Measurements from ENCODE around the gene PCDHGB3. TPM values are rescaled to one million over a fixed set of nuclear protein-coding genes. Genes with fewer than 3 reads are reported as not detected.

The PCDHGB3 gene
- polyA plus RNA-seq, 1 of the 3 experiments (the other 2 are of a cell fraction): 0.53 TPM

GRCh38 chr5:141421489-141421855 is 51.4 kb downstream of the PCDHGB3 start (continued):
- TF ChIP-seq TEAD4 (IDR thresholded peaks at IDR 0.05; ENCODE audit: borderline replicate concordance, insufficient read depth) (no peak), MAX (IDR thresholded peaks at IDR 0.05; ENCODE audit: low read depth) (no peak), NRF1 (IDR thresholded peaks at IDR 0.05; ENCODE audit: low read depth, low read length) (no peak), USF1 (IDR thresholded peaks at IDR 0.05; ENCODE audit: borderline replicate concordance, low read depth) (no peak), REST (IDR thresholded peaks at IDR 0.05; ENCODE audit: low read depth, low read length) (no peak), RXRA (IDR thresholded peaks at IDR 0.05; ENCODE audit: borderline replicate concordance, low read depth) (no peak)

Other genes starting within 250 kb of the PCDHGB3 start
- 0.36 and 0.51 TPM in 2 replicates for gene PCDHB4, start 248.4 kb upstream of the PCDHGB3 start, polyA plus RNA-seq (2012; rRNA removed)
- 0.08 and 0.10 TPM in 2 replicates for gene PCDHB5, start 235.0 kb upstream of the PCDHGB3 start, polyA plus RNA-seq (2012; rRNA removed)
- gene PCDHB6, start 220.2 kb upstream of the PCDHGB3 start, polyA plus RNA-seq (2012; rRNA removed): 3.9 and 5.0 TPM in 2 replicates
- gene PCDHB7, start 197.6 kb upstream of the PCDHGB3 start, polyA plus RNA-seq (2012; rRNA removed): 1.5 and 1.7 TPM in 2 replicates
- 3.0 and 3.4 TPM in 2 replicates for gene PCDHB8, start 192.5 kb upstream of the PCDHGB3 start, polyA plus RNA-seq (2012; rRNA removed)
- gene PCDHB16, start 187.9 kb upstream of the PCDHGB3 start, polyA plus RNA-seq (2012; rRNA removed): 2.3 and 2.7 TPM in 2 replicates
- 1.4 and 2.4 TPM in 2 replicates for gene PCDHB9, start 183.1 kb upstream of the PCDHGB3 start, polyA plus RNA-seq (2012; rRNA removed)
- gene PCDHB10, start 177.9 kb upstream of the PCDHGB3 start, polyA plus RNA-seq (2012; rRNA removed): 1.4 and 1.5 TPM in 2 replicates
- 0.41 and 0.61 TPM in 2 replicates for gene PCDHB11, start 170.6 kb upstream of the PCDHGB3 start, polyA plus RNA-seq (2012; rRNA removed)
- gene PCDHB12, start 161.5 kb upstream of the PCDHGB3 start, polyA plus RNA-seq (2012; rRNA removed): 1.9 and 2.0 TPM in 2 replicates
- gene PCDHB13, start 156.3 kb upstream of the PCDHGB3 start, polyA plus RNA-seq (2012; rRNA removed): 0.85 and 0.88 TPM in 2 replicates
- 9.7 and 10.6 TPM in 2 replicates for gene PCDHB14, start 146.9 kb upstream of the PCDHGB3 start, polyA plus RNA-seq (2012; rRNA removed)
- 0.99 and 1.3 TPM in 2 replicates for gene PCDHB15, start 124.8 kb upstream of the PCDHGB3 start, polyA plus RNA-seq (2012; rRNA removed)
- not detected in 2 replicates for gene SLC25A2, start 66.2 kb upstream of the PCDHGB3 start, polyA plus RNA-seq (2012; rRNA removed)
- 30.6 and 38.7 TPM in 2 replicates for gene TAF7, start 49.5 kb upstream of the PCDHGB3 start, polyA plus RNA-seq (2012; rRNA removed)
- gene PCDHGA1, start 39.7 kb upstream of the PCDHGB3 start, polyA plus RNA-seq (2012; rRNA removed): 1.2 and 1.6 TPM in 2 replicates
- 1.4 and 1.5 TPM in 2 replicates for gene PCDHGA2, start 31.5 kb upstream of the PCDHGB3 start, polyA plus RNA-seq (2012; rRNA removed)
- 0.33 and 0.45 TPM in 2 replicates for gene PCDHGA3, start 26.4 kb upstream of the PCDHGB3 start, polyA plus RNA-seq (2012; rRNA removed)
- 0.63 and 0.77 TPM in 2 replicates for gene PCDHGB1, start 20.1 kb upstream of the PCDHGB3 start, polyA plus RNA-seq (2012; rRNA removed)
- 1.8 and 2.2 TPM in 2 replicates for gene PCDHGA4, start 15.2 kb upstream of the PCDHGB3 start, polyA plus RNA-seq (2012; rRNA removed)
- 3.7 and 4.5 TPM in 2 replicates for gene PCDHGB2, start 10.2 kb upstream of the PCDHGB3 start, polyA plus RNA-seq (2012; rRNA removed)
- 0.57 and 0.71 TPM in 2 replicates for gene PCDHGA5, start 6.1 kb upstream of the PCDHGB3 start, polyA plus RNA-seq (2012; rRNA removed)
- 1.4 TPM in 2 replicates for gene PCDHGA6, start 3.6 kb downstream of the PCDHGB3 start, polyA plus RNA-seq (2012; rRNA removed)
- gene PCDHGA7, start 12.5 kb downstream of the PCDHGB3 start, polyA plus RNA-seq (2012; rRNA removed): 3.4 and 7.8 TPM in 2 replicates
- 0.37 and 0.64 TPM in 2 replicates for gene PCDHGB4, start 17.5 kb downstream of the PCDHGB3 start, polyA plus RNA-seq (2012; rRNA removed)
- gene PCDHGA8, start 22.4 kb downstream of the PCDHGB3 start, polyA plus RNA-seq (2012; rRNA removed): 0.06 and 0.12 TPM in 2 replicates
- 0.08 and 0.15 TPM in 2 replicates for gene PCDHGB5, start 27.7 kb downstream of the PCDHGB3 start, polyA plus RNA-seq (2012; rRNA removed)
- 0.13 and 0.16 TPM in 2 replicates for gene PCDHGA9, start 32.5 kb downstream of the PCDHGB3 start, polyA plus RNA-seq (2012; rRNA removed)
- 0.13 and 0.18 TPM in 2 replicates for gene PCDHGB6, start 37.8 kb downstream of the PCDHGB3 start, polyA plus RNA-seq (2012; rRNA removed)
- gene PCDHGA10, start 42.7 kb downstream of the PCDHGB3 start, polyA plus RNA-seq (2012; rRNA removed): 1.6 and 2.0 TPM in 2 replicates
- 14.2 and 19.1 TPM in 2 replicates for gene PCDHGB7, start 47.4 kb downstream of the PCDHGB3 start, polyA plus RNA-seq (2012; rRNA removed)
- 0.18 and 0.23 TPM in 2 replicates for gene PCDHGA11, start 50.8 kb downstream of the PCDHGB3 start, polyA plus RNA-seq (2012; rRNA removed)
- 0.03 and 0.05 TPM in 2 replicates for gene PCDHGA12, start 60.3 kb downstream of the PCDHGB3 start, polyA plus RNA-seq (2012; rRNA removed)
- 55.8 and 97.0 TPM in 2 replicates for gene PCDHGC3, start 105.7 kb downstream of the PCDHGB3 start, polyA plus RNA-seq (2012; rRNA removed)
- gene PCDHGC4, start 114.8 kb downstream of the PCDHGB3 start, polyA plus RNA-seq (2012; rRNA removed): 0.53 and 0.78 TPM in 2 replicates
- 1.9 and 2.0 TPM in 2 replicates for gene PCDHGC5, start 118.8 kb downstream of the PCDHGB3 start, polyA plus RNA-seq (2012; rRNA removed)
- gene DIAPH1, start 248.8 kb downstream of the PCDHGB3 start, polyA plus RNA-seq (2012; rRNA removed): 28.2 and 30.4 TPM in 2 replicates

All from SK-N-SH (cell line).